KOPT-K1 (cell line): ENCODE measurements around the gene RASA3.
"Not testable (repeated sequence)": the region's sequence is repeated elsewhere in the genome, so short reads cannot be mapped to it uniquely, and the experiment has no call there.

Source experiments
- H3K27ac ChIP-seq: fragments of 200-600 bp; sonication (generic); 2 replicates; pipeline ENCODE4 v1.5.1; 2016; ENCODE audit warnings: antibody characterized with exemption, mild to moderate bottlenecking, low read depth, low read length; ENCODE audit not compliant: poor library complexity, severe bottlenecking
- H3K36me3 ChIP-seq: fragments of 200-600 bp; sonication (generic); 2 replicates; pipeline ENCODE4 v1.5.1; 2017; ENCODE audit warnings: antibody characterized with exemption, mild to moderate bottlenecking, low read length, moderate library complexity; ENCODE audit not compliant: insufficient read depth
- H3K9me3 ChIP-seq: fragments of 200-600 bp; sonication (generic); 2 replicates; pipeline ENCODE4 v1.5.1; 2017; ENCODE audit warnings: antibody characterized with exemption, low read length, mild to moderate bottlenecking; ENCODE audit not compliant: insufficient read depth, poor library complexity, severe bottlenecking

The RASA3 gene

DNA sequence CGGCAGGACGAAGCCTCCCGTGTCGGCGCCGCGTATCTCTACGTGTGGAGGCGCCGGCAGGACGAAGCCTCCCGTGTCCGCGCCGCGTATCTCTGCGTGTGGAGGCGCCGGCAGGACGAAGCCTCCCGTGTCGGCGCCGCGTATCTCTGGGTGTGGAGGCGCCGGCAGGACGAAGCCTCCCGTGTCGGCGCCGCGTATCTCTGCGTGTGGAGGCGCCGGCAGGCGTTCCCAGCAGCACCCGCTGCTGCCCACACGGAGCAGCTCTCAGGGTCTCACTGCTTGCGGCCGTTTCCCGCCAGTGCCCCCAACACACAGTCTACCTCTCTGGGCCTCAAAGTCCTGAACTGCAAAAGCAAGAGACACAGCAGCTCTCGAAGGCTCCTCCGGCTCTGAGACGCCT lies 56.6 kb downstream of the RASA3 start:
- H3K9me3 ChIP-seq, H3K27ac ChIP-seq: not testable (repeated sequence)
- peaks cover 38% of the 10 kb centered on the region for H3K36me3 ChIP-seq

DNA sequence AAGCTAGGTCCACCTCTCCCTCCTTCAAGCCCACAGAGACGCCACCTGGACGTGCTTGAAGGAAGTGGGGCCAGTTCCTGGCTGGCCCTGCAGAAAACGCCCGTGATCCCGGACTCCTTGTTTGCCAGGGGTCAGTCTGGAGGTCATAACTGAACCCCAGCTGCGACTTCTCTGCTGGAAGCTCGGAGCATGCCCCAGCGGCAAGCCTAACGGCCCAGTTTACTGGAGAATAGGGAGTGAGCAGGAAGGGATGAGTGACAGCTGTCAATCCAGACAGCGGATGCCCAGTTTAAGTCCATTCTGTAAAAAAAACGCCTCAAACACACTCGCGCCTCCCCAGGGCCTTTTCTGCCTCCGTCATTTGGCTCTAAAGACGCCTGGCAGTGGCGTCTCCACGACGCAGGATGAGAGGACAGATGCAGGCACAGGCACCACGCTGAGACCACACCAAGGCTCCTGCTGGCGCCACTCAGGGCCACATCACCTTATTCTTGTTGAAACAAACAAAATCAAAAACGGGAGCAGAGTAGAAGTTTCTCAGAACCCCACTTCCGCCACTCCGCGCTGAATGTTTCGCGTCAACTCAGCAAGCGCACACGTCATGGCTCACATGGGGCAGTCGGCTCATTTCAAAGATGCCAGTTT lies 57.6 kb downstream of the RASA3 start:
- H3K36me3 ChIP-seq: peaks cover 38% of the 10 kb centered on the region
- no peak overlapping the region for H3K27ac ChIP-seq
- no peaks in the 10 kb centered on the region for H3K9me3 ChIP-seq

GRCh38 chr13:114073881-114074612 lies 58.4 kb downstream of the RASA3 start:
- H3K27ac ChIP-seq: no peak overlapping the region
- peaks cover 38% of the 10 kb centered on the region for H3K36me3 ChIP-seq
- no peaks in the 10 kb centered on the region for H3K9me3 ChIP-seq

GRCh38 chr13:114072421-114072820 lies 60.0 kb downstream of the RASA3 start:
- Histone ChIP-seq H3K9me3 (no peaks in the 10 kb centered on the region), H3K36me3 (peaks cover 38% of the 10 kb centered on the region), H3K27ac (no peak overlapping the region)

DNA sequence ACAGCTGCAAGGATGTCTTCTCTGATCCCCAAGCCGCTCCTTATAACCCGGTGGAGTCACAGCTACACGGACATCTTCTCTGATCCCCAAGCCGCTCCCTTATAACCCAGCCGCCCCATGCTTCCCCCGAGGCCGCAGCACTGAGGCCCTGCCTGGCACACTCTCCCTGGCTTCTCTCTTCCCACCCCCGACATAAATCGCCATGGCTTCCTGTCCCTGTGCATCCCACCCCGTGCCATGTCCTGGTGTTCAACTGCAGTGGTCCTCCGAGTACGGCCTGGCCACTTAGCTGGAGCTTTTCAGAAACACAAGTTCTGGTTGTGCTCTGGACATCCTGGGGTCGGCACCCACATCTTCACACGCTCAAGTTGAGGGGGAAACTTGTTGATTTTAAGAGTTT lies 60.4 kb downstream of the RASA3 start:
- no peak overlapping the region for H3K27ac ChIP-seq
- H3K36me3 ChIP-seq: peaks cover 38% of the 10 kb centered on the region
- H3K9me3 ChIP-seq: no peaks in the 10 kb centered on the region

GRCh38 chr13:114071410-114071809 lies 61.0 kb downstream of the RASA3 start:
- no peaks in the 10 kb centered on the region for H3K9me3 ChIP-seq
- H3K36me3 ChIP-seq: peaks cover 38% of the 10 kb centered on the region
- no peak overlapping the region for H3K27ac ChIP-seq

DNA sequence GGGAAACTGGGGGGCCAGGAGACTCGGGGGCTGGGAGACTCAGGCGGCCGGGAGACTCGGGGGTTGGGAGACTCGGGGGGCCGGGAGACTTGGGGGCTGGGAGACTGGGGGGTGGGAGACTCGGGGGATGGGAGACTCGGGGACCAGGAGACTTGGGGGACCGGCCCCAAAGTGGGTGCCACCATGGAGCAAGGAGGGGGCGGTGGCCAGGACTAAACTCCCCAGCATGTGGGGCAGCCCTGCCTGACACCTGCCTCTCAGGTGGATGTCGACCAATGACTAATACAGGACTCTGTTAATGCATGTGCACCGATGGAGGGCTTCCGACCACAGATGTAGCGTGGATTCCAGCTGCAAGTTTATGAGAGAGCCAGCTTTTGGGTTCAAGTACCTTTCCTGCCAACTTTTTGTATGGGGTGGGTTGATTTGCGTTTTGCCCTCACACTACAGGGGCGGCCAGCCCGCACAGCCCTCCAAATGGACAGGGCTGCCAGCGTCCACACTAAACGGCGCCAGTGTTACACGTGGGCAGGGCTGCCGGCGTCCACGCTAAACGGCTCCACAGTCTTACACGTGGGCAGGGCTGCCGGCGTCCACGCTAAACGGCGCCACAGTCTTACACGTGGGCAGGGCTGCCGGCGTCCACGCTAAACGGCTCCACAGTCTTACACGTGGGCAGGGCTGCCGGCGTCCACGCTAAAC lies 62.2 kb downstream of the RASA3 start:
- Histone ChIP-seq H3K27ac (no peak overlapping the region), H3K36me3 (peaks cover 38% of the 10 kb centered on the region), H3K9me3 (no peaks in the 10 kb centered on the region)

- no peaks in the 10 kb centered on the region for H3K9me3 ChIP-seq
- H3K27ac ChIP-seq: no peak overlapping the region
- peaks cover 36% of the 10 kb centered on the region for H3K36me3 ChIP-seq
Observed at GRCh38 chr13:114069376-114070097, 62.9 kb downstream of the RASA3 start.

GRCh38 chr13:114068656-114069318 lies 63.6 kb downstream of the RASA3 start:
- H3K36me3 ChIP-seq: peaks cover 28% of the 10 kb centered on the region
- peak overlapping the region; percentile 60 for H3K27ac ChIP-seq
- no peaks in the 10 kb centered on the region for H3K9me3 ChIP-seq

DNA sequence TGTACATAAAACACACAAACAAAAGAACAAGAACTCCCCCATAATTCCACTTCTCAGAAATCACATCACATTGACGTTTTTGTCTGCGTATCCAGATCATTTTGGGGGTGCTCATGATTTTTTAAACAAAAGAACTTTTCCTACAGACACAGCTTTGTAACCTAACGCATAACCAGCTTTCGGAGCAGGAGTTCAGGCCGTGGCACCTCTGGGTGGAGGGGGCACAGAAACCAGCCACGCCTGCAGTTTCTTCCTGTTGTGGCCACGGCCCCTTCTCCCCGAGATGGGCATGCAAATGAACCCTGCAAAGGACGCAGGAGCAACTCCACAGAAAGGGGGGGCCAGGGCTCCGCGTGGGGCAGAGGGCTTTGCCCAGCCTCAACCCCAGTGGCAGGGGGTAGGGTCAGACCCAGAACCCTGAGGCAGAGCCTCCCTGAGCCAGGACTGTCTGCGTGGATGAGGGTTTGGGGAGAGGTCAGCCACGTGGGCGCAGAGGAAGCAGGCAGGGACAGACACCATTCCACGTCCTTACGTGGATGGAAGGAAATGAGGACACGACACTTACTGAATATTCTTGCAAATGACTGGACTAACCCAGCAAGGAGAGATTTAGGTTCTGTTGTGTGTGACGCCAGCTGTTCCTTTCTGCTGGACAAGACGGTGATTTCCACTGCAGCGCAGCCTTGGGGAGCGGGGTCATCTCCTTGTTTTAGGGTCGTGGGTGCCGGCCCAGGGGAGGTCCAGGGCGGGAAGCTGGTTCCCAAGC lies 64.4 kb downstream of the RASA3 start:
- Histone ChIP-seq H3K27ac (peak overlapping the region; percentile 60), H3K9me3 (no peaks in the 10 kb centered on the region), H3K36me3 (peaks cover 21% of the 10 kb centered on the region)

DNA sequence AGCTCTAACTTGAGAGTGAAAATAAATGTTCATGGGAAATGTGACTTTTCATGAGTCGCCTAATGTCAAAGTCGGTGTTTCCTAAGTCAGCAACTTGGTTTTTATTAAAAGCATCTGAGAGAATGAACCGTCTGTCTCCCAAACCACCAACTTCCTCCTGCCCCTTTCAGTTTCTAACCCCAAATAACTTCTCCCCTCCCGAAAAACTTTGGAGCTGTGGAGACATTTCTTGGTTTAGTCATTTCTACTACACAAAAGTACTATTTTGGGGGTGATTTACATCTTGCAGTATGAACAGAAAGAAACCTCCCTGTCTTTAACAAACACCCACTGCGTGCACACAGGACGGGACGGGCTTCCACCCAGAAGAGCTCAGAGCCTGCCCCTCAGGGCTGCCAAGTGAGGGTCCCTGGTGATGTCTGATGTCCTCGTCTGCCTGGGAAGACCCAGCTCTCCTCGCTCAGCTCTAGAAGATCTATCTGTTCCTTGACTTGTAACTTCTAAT lies 65.0 kb downstream of the RASA3 start:
- H3K36me3 ChIP-seq: peaks cover 19% of the 10 kb centered on the region
- no peaks in the 10 kb centered on the region for H3K9me3 ChIP-seq
- peak overlapping the region; percentile 60 for H3K27ac ChIP-seq

DNA sequence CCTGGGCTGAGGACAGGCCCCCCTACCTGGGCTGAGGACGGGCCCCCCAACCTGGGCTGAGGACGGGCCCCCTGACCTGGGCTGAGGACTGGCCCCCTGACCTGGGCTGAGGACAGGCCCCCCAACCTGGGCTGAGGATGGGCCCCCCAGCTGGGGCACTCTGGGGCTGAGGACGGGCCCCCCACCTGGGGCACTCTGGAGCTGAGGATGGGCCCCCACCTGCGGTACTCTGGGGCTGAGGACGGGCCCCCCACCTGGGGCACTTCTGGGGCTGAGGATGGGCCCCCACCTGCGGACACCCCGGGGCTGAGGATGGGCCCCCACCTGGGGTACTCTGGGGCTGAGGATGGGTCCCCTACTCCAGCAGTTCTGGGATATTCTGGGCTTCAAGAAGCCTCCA lies 65.5 kb downstream of the RASA3 start:
- Histone ChIP-seq H3K27ac (peak overlapping the region; percentile 60), H3K36me3 (peaks cover 16% of the 10 kb centered on the region), H3K9me3 (no peaks in the 10 kb centered on the region)

DNA sequence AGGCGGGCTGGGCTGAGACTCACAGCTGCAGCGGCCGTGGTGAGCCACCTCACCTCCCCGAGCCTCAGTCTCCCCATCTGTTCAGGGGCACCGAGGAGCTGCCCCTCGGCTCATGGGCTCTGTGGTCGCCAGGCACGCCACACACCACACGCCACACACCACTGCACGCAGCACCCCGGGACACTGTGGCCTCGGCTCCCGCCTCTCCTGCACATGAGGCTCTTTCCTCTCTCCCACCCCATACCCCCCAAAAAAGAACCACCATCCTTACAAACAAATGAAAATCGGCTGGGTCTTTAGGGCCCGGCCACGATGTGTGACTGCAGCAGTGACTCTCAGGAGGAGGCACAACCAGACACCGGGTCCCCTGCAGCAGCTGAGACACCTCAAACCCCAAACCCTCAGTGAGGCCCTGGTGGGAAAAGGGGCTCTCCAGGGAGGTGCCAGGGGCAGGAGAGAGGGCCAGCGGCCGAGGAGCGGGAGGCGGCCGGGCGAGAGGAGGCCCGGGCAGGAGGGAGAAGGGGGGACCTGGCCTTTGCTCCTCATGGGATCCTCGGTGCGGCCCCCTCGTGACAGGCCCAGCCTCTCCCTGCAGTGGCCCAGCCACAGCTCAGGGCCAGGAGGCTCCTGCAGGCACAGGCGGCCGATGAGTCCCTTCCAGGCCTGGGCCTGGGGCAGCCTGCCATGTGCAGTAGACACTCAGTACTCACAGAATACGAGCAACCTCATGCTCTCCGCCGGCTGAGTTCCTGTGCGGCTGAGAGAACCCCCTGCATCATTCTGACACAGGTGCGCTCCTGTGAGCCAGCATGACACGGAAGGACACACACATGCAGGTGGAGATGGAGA lies 66.3 kb downstream of the RASA3 start:
- Histone ChIP-seq H3K27ac (peak overlapping the region; percentile 60), H3K36me3 (peaks cover 8% of the 10 kb centered on the region), H3K9me3 (no peaks in the 10 kb centered on the region)
